Body of pancreas (tissue), 4 donors: ENCODE results near the gene COL13A1. TPM values are rescaled to one million over a fixed set of nuclear protein-coding genes. Genes with fewer than 3 reads are reported as not detected.

Source experiments
- ATAC-seq: fragments of 150-250 bp; one replicate; pipeline ENCODE4 v1.9.1; 2016
- DNase-seq, 4 donors: peaks; one replicate each; pipeline ENCODE4 v3.0.0-alpha.2; 2019
- H3K27ac ChIP-seq, 4 donors: fragments of 200-600 bp; sonication (generic); 1 replicate in 3 of 4; 2 replicates in 1 of 4; pipeline versions ENCODE4 v1.5.1 to v1.6.1; 2016 to 2019; ENCODE audit warnings: mild to moderate bottlenecking in 1 of 4, mixed read lengths in 1 of 4, moderate library complexity in 1 of 4
- H3K27me3 ChIP-seq, 2 donors: fragments of 200-600 bp; sonication (generic); one replicate each; pipeline ENCODE4 v1.6.0; 2016; ENCODE audit warnings: mild to moderate bottlenecking in 1 of 2
- H3K36me3 ChIP-seq, 2 donors: fragments of 200-600 bp; sonication (generic); replicated peaks in 1 of 2; 2 replicates each; pipeline ENCODE4 v1.5.1; 2016; ENCODE audit warnings: low read depth in 2 of 2; ENCODE audit not compliant: insufficient read depth in 1 of 2
- H3K4me1 ChIP-seq: fragments of 200-600 bp; sonication (generic); one replicate; pipeline ENCODE4 v1.6.0; 2016
- H3K4me3 ChIP-seq, 2 donors: fragments of 200-600 bp; sonication (generic); 1 replicate in 1 of 2; 2 replicates in 1 of 2; pipeline ENCODE4 v1.5.1; 2016 to 2019
- H3K9me3 ChIP-seq, 3 donors: fragments of 200-600 bp; sonication (generic); 1 replicate in 2 of 3; 2 replicates in 1 of 3; pipeline ENCODE4 v1.5.1; 2016
- CTCF ChIP-seq, 7 experiments: fragments of 450-650 bp in 4 of 7; fragments of 200-600 bp in 3 of 7; sonication (generic) in 3 of 7; IDR thresholded peaks; one replicate each; pipeline ENCODE4 v1.5.1; 2016 to 2019; ENCODE audit warnings: antibody characterized with exemption in 7 of 7
- POLR2A ChIP-seq, 3 donors: fragments of 450-650 bp; IDR thresholded peaks; one replicate each; pipeline ENCODE4 v1.6.1; 2016; ENCODE audit warnings: antibody characterized with exemption in 3 of 3, mild to moderate bottlenecking in 2 of 3
- WGBS, 2 donors: methylation state at CpG; one replicate each; pipeline ENCODE4 v1.1.5; 2017; 5-methylcytosine and 5-hydroxymethylcytosine counted together
- intact Hi-C: fragments of 100-400 bp; cut with DNase I; formaldehyde crosslinking; loops from one replicate; pipeline ENCODE4 v1.15.1; 2023
- total RNA-seq, 2 donors: library from RNA; depleted of rRNA; stranded (reverse); fragments of >200 nt; gene quantifications; one replicate each; pipeline ENCODE4 v1.1.0, GENCODE V29; 2016

The COL13A1 gene
- total RNA-seq, 2 donors from 2014 or later, result 2.3 TPM; not detected in 1

GRCh38 chr10:69953851-69954250 is 152.1 kb downstream of the COL13A1 start:
- Histone ChIP-seq H3K36me3 (no peaks in the 10 kb centered on the region), H3K27ac (no peak overlapping the region), H3K9me3 (no peaks in the 10 kb centered on the region), H3K4me1 (no peaks in the 10 kb centered on the region), H3K27me3 (no peaks in the 10 kb centered on the region), H3K4me3 (no peak overlapping the region)
- TF ChIP-seq CTCF (IDR thresholded peaks at IDR 0.05) (no peak), POLR2A (IDR thresholded peaks at IDR 0.05) (no peak)
- ATAC-seq (no peak), DNase-seq (no peak)
- WGBS, 2 donors, result 64 to 72% methylated on average over 6 of the region's 6 CpGs
- intact Hi-C loops, result no loop called here

- intact Hi-C loops, result no loop called here
- 66 to 71% methylated on average over 10 of the region's 10 CpGs for WGBS, 2 donors
- H3K9me3 ChIP-seq, result no peaks in the 10 kb centered on the region
- ATAC-seq (no peak), DNase-seq (no peak)
- H3K4me1 ChIP-seq, result no peaks in the 10 kb centered on the region
- H3K27me3 ChIP-seq, result no peaks in the 10 kb centered on the region
- H3K27ac ChIP-seq, result no peak overlapping the region
- H3K4me3 ChIP-seq, result no peak overlapping the region
- no peaks in the 10 kb centered on the region for H3K36me3 ChIP-seq
- TF ChIP-seq CTCF (IDR thresholded peaks at IDR 0.05) (no peak), POLR2A (IDR thresholded peaks at IDR 0.05) (no peak)
Observed at GRCh38 chr10:69955211-69955805, 153.6 kb downstream of the COL13A1 start.

- no peaks in the 10 kb centered on the region for H3K9me3 ChIP-seq
- no peaks in the 10 kb centered on the region for H3K4me1 ChIP-seq
- H3K4me3 ChIP-seq, result no peak overlapping the region
- no peak for DNase-seq
- 83% methylated on average over 13 to 14 of the region's 14 CpGs for WGBS, 2 donors
- TF ChIP-seq CTCF (IDR thresholded peaks at IDR 0.05) (no peak), POLR2A (IDR thresholded peaks at IDR 0.05) (no peak)
- H3K27ac ChIP-seq, result no peak overlapping the region
- H3K27me3 ChIP-seq, result no peaks in the 10 kb centered on the region
- intact Hi-C loops, result no loop called here
- no peak for ATAC-seq
- H3K36me3 ChIP-seq, result no peaks in the 10 kb centered on the region
Observed at GRCh38 chr10:69955897-69956740, 154.4 kb downstream of the COL13A1 start.

- Histone ChIP-seq H3K9me3 (no peaks in the 10 kb centered on the region), H3K36me3 (no peaks in the 10 kb centered on the region), H3K4me3 (no peak overlapping the region), H3K27me3 (no peaks in the 10 kb centered on the region), H3K4me1 (no peaks in the 10 kb centered on the region), H3K27ac (no peak overlapping the region)
- DNase-seq (no peak), ATAC-seq (no peak)
- 52 to 60% methylated on average over 7 of the region's 7 CpGs for WGBS, 2 donors
- intact Hi-C loops, result no loop called here
- TF ChIP-seq CTCF (IDR thresholded peaks at IDR 0.05), result no peak
- no peak for TF ChIP-seq POLR2A (IDR thresholded peaks at IDR 0.05)
Observed at GRCh38 chr10:69956741-69957230, 155.1 kb downstream of the COL13A1 start.
